Measurements from ENCODE around the gene METTL26.

Gene METTL26

GRCh38 chr16:673399-673991, 37.4 kb upstream of the METTL26 start:
- Histone ChIP-seq H3K4me3 (ENCODE audit: low read depth, low read length) (no peak overlapping the region), H3K9me3 (ENCODE audit: control insufficient read depth, insufficient read depth, low read depth, low read length) (no peaks in the 10 kb centered on the region), H3K36me3 (ENCODE audit: control insufficient read depth, insufficient read depth, low read length) (peaks cover 54% of the 10 kb centered on the region), H3K9ac (ENCODE audit: low read length) (no peak overlapping the region), H3K27ac (ENCODE audit: low read depth, low read length) (no peak overlapping the region), H3K4me1 (ENCODE audit: control insufficient read depth, insufficient read depth, low read length) (peaks cover 34% of the 10 kb centered on the region), H3K27me3 (ENCODE audit: control insufficient read depth, insufficient read depth, low read length) (no peaks in the 10 kb centered on the region)

- H3K9me3 ChIP-seq (ENCODE audit: control insufficient read depth, insufficient read depth, low read depth, low read length): no peaks in the 10 kb centered on the region
- peaks cover 32% of the 10 kb centered on the region for H3K4me1 ChIP-seq (ENCODE audit: control insufficient read depth, insufficient read depth, low read length)
- peaks cover 54% of the 10 kb centered on the region for H3K36me3 ChIP-seq (ENCODE audit: control insufficient read depth, insufficient read depth, low read length)
- H3K27ac ChIP-seq (ENCODE audit: low read depth, low read length): no peak overlapping the region
- no peaks in the 10 kb centered on the region for H3K27me3 ChIP-seq (ENCODE audit: control insufficient read depth, insufficient read depth, low read length)
- H3K4me3 ChIP-seq (ENCODE audit: low read depth, low read length): no peak overlapping the region
- H3K9ac ChIP-seq (ENCODE audit: low read length): no peak overlapping the region
Measured at GRCh38 chr16:672851-673250, 36.7 kb upstream of the METTL26 start.

GRCh38 chr16:672371-672770, 36.3 kb upstream of the METTL26 start:
- H3K4me3 ChIP-seq (ENCODE audit: low read depth, low read length): no peak overlapping the region
- H3K36me3 ChIP-seq (ENCODE audit: control insufficient read depth, insufficient read depth, low read length): peaks cover 54% of the 10 kb centered on the region
- no peak overlapping the region for H3K9ac ChIP-seq (ENCODE audit: low read length)
- no peak overlapping the region for H3K27ac ChIP-seq (ENCODE audit: low read depth, low read length)
- H3K4me1 ChIP-seq (ENCODE audit: control insufficient read depth, insufficient read depth, low read length): peaks cover 28% of the 10 kb centered on the region
- no peaks in the 10 kb centered on the region for H3K27me3 ChIP-seq (ENCODE audit: control insufficient read depth, insufficient read depth, low read length)
- no peaks in the 10 kb centered on the region for H3K9me3 ChIP-seq (ENCODE audit: control insufficient read depth, insufficient read depth, low read depth, low read length)

- peaks cover 54% of the 10 kb centered on the region for H3K36me3 ChIP-seq (ENCODE audit: control insufficient read depth, insufficient read depth, low read length)
- no peak overlapping the region for H3K9ac ChIP-seq (ENCODE audit: low read length)
- no peaks in the 10 kb centered on the region for H3K9me3 ChIP-seq (ENCODE audit: control insufficient read depth, insufficient read depth, low read depth, low read length)
- peaks cover 19% of the 10 kb centered on the region for H3K4me1 ChIP-seq (ENCODE audit: control insufficient read depth, insufficient read depth, low read length)
- no peak overlapping the region for H3K4me3 ChIP-seq (ENCODE audit: low read depth, low read length)
- H3K27me3 ChIP-seq (ENCODE audit: control insufficient read depth, insufficient read depth, low read length): no peaks in the 10 kb centered on the region
- no peak overlapping the region for H3K27ac ChIP-seq (ENCODE audit: low read depth, low read length)
Measured at GRCh38 chr16:671353-672131, 35.4 kb upstream of the METTL26 start.

GRCh38 chr16:670485-671352, 34.6 kb upstream of the METTL26 start:
- Histone ChIP-seq H3K27ac (ENCODE audit: low read depth, low read length) (no peak overlapping the region), H3K4me3 (ENCODE audit: low read depth, low read length) (no peak overlapping the region), H3K36me3 (ENCODE audit: control insufficient read depth, insufficient read depth, low read length) (peaks cover 54% of the 10 kb centered on the region), H3K27me3 (ENCODE audit: control insufficient read depth, insufficient read depth, low read length) (no peaks in the 10 kb centered on the region), H3K4me1 (ENCODE audit: control insufficient read depth, insufficient read depth, low read length) (peaks cover 18% of the 10 kb centered on the region), H3K9ac (ENCODE audit: low read length) (no peak overlapping the region), H3K9me3 (ENCODE audit: control insufficient read depth, insufficient read depth, low read depth, low read length) (no peaks in the 10 kb centered on the region)

GRCh38 chr16:669666-670065, 33.6 kb upstream of the METTL26 start:
- Histone ChIP-seq H3K9me3 (ENCODE audit: control insufficient read depth, insufficient read depth, low read depth, low read length) (no peaks in the 10 kb centered on the region), H3K27ac (ENCODE audit: low read depth, low read length) (no peak overlapping the region), H3K4me3 (ENCODE audit: low read depth, low read length) (no peak overlapping the region), H3K36me3 (ENCODE audit: control insufficient read depth, insufficient read depth, low read length) (peaks cover 54% of the 10 kb centered on the region), H3K27me3 (ENCODE audit: control insufficient read depth, insufficient read depth, low read length) (no peaks in the 10 kb centered on the region), H3K4me1 (ENCODE audit: control insufficient read depth, insufficient read depth, low read length) (peaks cover 11% of the 10 kb centered on the region), H3K9ac (ENCODE audit: low read length) (no peak overlapping the region)

GRCh38 chr16:668519-669171, 32.5 kb upstream of the METTL26 start:
- Histone ChIP-seq H3K4me1 (ENCODE audit: control insufficient read depth, insufficient read depth, low read length) (peaks cover 5% of the 10 kb centered on the region; the same call in 1 of the 2 replicates), H3K9ac (ENCODE audit: low read length) (peak overlapping the region; percentile 75), H3K27me3 (ENCODE audit: control insufficient read depth, insufficient read depth, low read length) (no peaks in the 10 kb centered on the region), H3K27ac (ENCODE audit: low read depth, low read length) (peak overlapping the region; percentile 79; the same call in 1 of the 2 replicates), H3K4me3 (ENCODE audit: low read depth, low read length) (peak overlapping the region; percentile 89), H3K9me3 (ENCODE audit: control insufficient read depth, insufficient read depth, low read depth, low read length) (no peaks in the 10 kb centered on the region), H3K36me3 (ENCODE audit: control insufficient read depth, insufficient read depth, low read length) (peaks cover 47% of the 10 kb centered on the region)

GRCh38 chr16:667780-668518, 31.8 kb upstream of the METTL26 start, which contains the start of gene RHOT2:
Gene RHOT2 (plus strand): TSS chr16:668132. CDS start chr16:668200, 68 bp downstream.
- no peaks in the 10 kb centered on the region for H3K27me3 ChIP-seq (ENCODE audit: control insufficient read depth, insufficient read depth, low read length)
- H3K9ac ChIP-seq (ENCODE audit: low read length): peak within 1 kb of the TSS; percentile 75
- peak within 1 kb of the TSS; percentile 79; the same call in 1 of the 2 replicates for H3K27ac ChIP-seq (ENCODE audit: low read depth, low read length)
- peaks cover 41% of the 10 kb centered on the region for H3K36me3 ChIP-seq (ENCODE audit: control insufficient read depth, insufficient read depth, low read length)
- no peaks in the 10 kb centered on the region for H3K9me3 ChIP-seq (ENCODE audit: control insufficient read depth, insufficient read depth, low read depth, low read length)
- H3K4me3 ChIP-seq (ENCODE audit: low read depth, low read length): peak within 1 kb of the TSS; percentile 89
- H3K4me1 ChIP-seq (ENCODE audit: control insufficient read depth, insufficient read depth, low read length): peaks cover 5% of the 10 kb centered on the region; the same call in 1 of the 2 replicates

GRCh38 chr16:667113-667779, 31.1 kb upstream of the METTL26 start:
- H3K36me3 ChIP-seq (ENCODE audit: control insufficient read depth, insufficient read depth, low read length): peaks cover 37% of the 10 kb centered on the region
- H3K27me3 ChIP-seq (ENCODE audit: control insufficient read depth, insufficient read depth, low read length): no peaks in the 10 kb centered on the region
- peaks cover 5% of the 10 kb centered on the region; the same call in 1 of the 2 replicates for H3K4me1 ChIP-seq (ENCODE audit: control insufficient read depth, insufficient read depth, low read length)
- no peak overlapping the region for H3K9ac ChIP-seq (ENCODE audit: low read length)
- no peak overlapping the region for H3K27ac ChIP-seq (ENCODE audit: low read depth, low read length)
- H3K9me3 ChIP-seq (ENCODE audit: control insufficient read depth, insufficient read depth, low read depth, low read length): no peaks in the 10 kb centered on the region
- peak overlapping the region; percentile 13 for H3K4me3 ChIP-seq (ENCODE audit: low read depth, low read length)

All from HUES6 (cell line).